Adrenal gland (tissue), 5 donors: ENCODE measurements around the gene FAM117B.

ENCODE experiments used
- POLR2A ChIP-seq, 2 donors: fragments of 450-650 bp; IDR thresholded peaks; one replicate each; pipeline ENCODE4 v1.6.1; 2017; ENCODE audit warnings: antibody characterized with exemption in 2 of 2, mild to moderate bottlenecking in 2 of 2, moderate library complexity in 1 of 2
- TF ChIP-seq, protein P1 (sequence below), 6 experiments: fragments of 450-650 bp in 4 of 6; fragments of 200-600 bp in 2 of 6; sonication (generic) in 1 of 6; IDR thresholded peaks; 1 replicate in 5 of 6; 2 replicates in 1 of 6; pipeline versions ENCODE4 v1.5.1 to v1.8.0; 2016 to 2021; ENCODE audit warnings: antibody characterized with exemption in 6 of 6, mild to moderate bottlenecking in 2 of 6, moderate library complexity in 1 of 6
- donor health status: DM: no; HTN: no; CAD: no.

GRCh38 chr2:202797944-202798343 is 163.2 kb downstream of the FAM117B start:
- TF ChIP-seq, protein P1, sequence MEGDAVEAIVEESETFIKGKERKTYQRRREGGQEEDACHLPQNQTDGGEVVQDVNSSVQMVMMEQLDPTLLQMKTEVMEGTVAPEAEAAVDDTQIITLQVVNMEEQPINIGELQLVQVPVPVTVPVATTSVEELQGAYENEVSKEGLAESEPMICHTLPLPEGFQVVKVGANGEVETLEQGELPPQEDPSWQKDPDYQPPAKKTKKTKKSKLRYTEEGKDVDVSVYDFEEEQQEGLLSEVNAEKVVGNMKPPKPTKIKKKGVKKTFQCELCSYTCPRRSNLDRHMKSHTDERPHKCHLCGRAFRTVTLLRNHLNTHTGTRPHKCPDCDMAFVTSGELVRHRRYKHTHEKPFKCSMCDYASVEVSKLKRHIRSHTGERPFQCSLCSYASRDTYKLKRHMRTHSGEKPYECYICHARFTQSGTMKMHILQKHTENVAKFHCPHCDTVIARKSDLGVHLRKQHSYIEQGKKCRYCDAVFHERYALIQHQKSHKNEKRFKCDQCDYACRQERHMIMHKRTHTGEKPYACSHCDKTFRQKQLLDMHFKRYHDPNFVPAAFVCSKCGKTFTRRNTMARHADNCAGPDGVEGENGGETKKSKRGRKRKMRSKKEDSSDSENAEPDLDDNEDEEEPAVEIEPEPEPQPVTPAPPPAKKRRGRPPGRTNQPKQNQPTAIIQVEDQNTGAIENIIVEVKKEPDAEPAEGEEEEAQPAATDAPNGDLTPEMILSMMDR (IDR thresholded peaks at IDR 0.05), result no peak
- no peak for TF ChIP-seq POLR2A (IDR thresholded peaks at IDR 0.05)
